GM06990 (cell line): ENCODE data around the gene SEMA3D.

ENCODE experiments used
- DNase-seq: peaks from one replicate; pipeline ENCODE4 v3.0.0-alpha.2; 2011; ENCODE audit not compliant: insufficient read length; ENCODE audit errors: extremely low read depth
- H3K27me3 ChIP-seq: replicated peaks from 2 replicates; pipeline ENCODE4 v1.6.0; 2011; ENCODE audit warnings: low read length; ENCODE audit not compliant: control insufficient read depth, insufficient read depth
- H3K36me3 ChIP-seq: 2 replicates; pipeline ENCODE4 v1.5.1; 2011; ENCODE audit warnings: low read length; ENCODE audit not compliant: control insufficient read depth, insufficient read depth
- H3K4me3 ChIP-seq: replicated peaks from 2 replicates; pipeline ENCODE4 v1.5.1; 2011; ENCODE audit warnings: low read depth, mild to moderate bottlenecking, control low read depth, low read length
- TF ChIP-seq, protein P1 (sequence below): IDR thresholded peaks from 2 replicates; pipeline ENCODE4 v1.5.1; 2011; ENCODE audit warnings: low read length, control low read depth, mild to moderate bottlenecking, inconsistent platforms; ENCODE audit not compliant: insufficient read depth, poor library complexity, severe bottlenecking

SEMA3D gene

DNA sequence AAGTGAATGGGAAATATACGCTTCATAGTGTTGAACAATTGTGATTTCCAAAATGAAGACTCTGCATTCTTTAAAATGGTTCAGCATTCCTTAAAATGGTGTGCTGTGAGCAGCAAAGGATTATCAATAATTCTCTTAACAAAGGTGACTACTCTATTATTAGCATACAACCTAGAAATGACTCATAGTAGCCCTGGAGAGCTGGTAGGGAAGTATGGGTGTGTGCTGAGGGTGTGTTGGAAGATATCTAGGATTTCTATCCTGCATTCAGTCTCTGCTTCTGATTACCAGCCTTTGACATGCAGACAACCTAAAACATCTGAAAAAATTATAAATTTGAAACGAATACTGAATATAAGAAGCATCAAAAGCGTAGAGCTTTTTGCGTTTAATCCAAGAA lies 72.5 kb downstream of the SEMA3D start:
- Histone ChIP-seq H3K36me3 (no peaks in the 10 kb centered on the region), H3K27me3 (no peaks in the 10 kb centered on the region), H3K4me3 (no peak overlapping the region)
- no peak for DNase-seq
- TF ChIP-seq, protein P1, sequence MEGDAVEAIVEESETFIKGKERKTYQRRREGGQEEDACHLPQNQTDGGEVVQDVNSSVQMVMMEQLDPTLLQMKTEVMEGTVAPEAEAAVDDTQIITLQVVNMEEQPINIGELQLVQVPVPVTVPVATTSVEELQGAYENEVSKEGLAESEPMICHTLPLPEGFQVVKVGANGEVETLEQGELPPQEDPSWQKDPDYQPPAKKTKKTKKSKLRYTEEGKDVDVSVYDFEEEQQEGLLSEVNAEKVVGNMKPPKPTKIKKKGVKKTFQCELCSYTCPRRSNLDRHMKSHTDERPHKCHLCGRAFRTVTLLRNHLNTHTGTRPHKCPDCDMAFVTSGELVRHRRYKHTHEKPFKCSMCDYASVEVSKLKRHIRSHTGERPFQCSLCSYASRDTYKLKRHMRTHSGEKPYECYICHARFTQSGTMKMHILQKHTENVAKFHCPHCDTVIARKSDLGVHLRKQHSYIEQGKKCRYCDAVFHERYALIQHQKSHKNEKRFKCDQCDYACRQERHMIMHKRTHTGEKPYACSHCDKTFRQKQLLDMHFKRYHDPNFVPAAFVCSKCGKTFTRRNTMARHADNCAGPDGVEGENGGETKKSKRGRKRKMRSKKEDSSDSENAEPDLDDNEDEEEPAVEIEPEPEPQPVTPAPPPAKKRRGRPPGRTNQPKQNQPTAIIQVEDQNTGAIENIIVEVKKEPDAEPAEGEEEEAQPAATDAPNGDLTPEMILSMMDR = no peak

DNA sequence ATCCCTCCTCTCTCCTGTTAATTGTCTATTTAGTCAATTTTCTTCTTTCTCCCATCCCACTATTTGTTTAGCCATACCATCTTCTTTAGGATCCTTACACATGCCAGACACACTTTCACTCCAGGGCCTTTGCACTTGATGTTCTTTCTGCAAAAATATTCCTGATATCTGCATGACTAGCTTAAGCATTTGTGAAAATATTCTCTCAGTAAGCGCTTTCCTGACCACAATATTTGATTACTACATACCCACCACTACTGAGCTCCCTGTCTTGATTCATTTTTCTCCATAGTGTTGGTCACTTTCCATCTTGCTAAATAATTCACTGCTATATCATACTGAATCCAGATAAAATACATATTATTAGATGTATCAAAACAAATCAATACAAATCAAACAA lies 75.1 kb downstream of the SEMA3D start:
- TF ChIP-seq, protein P1 = no peak
- no peaks in the 10 kb centered on the region for H3K27me3 ChIP-seq
- H3K4me3 ChIP-seq = no peak overlapping the region
- DNase-seq = no peak
- no peaks in the 10 kb centered on the region for H3K36me3 ChIP-seq

DNA sequence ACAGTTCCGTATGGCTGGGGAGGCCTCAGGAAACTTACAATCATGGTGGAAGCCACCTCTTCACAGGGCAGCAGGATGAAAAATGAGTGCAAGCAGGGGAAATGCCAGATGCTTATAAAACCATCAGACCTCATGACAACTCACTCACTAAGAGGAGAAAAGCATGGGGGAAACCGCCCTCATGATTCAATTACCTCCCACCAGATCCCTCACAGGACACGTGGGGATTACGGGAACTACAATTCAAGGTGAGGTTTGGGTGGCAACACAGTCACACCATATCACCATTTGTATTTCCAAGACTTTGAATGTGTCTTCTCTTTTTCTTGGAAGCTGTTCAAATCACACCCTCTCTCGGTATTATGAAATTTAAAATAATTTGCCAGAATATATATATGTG lies 80.1 kb downstream of the SEMA3D start:
- no peaks in the 10 kb centered on the region for H3K27me3 ChIP-seq
- no peaks in the 10 kb centered on the region for H3K36me3 ChIP-seq
- TF ChIP-seq, protein P1 = no peak
- no peak for DNase-seq
- H3K4me3 ChIP-seq = no peak overlapping the region

DNA sequence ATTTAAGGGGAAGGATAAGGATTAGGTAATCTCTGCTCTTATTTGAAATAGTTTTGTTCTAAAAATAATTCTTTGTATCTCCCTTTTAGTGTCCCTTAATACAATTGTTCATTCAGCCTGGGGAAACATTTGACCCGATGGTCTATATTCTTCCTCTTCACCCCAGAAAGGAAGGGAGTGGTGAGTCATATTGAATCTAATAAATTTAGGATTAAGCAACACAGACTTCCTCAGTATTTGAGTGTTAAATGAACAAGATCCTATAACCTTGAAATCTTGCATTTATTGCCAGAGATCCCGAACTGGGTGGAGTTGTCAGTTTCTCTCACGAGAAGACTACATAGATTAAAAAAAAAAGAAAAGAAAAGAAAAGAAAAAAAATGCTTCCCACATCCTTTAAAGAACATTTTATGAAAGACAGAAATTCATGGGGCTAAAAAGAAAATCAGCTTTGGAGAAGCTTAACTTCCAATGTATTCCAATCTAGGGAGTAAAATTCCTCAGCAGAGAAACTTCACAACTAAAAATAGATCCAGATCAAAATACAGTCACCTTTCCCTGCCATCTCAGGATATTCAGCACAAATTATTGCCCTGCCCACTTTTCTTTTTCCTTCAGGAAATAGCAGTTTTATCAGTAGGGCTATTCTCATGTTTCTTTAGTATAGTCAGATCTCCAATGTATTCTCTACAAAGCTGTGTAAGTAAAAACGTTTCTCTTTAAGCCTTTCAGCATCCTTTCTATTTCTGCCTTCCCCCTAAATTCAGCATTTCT lies 82.2 kb downstream of the SEMA3D start:
- DNase-seq = no peak
- TF ChIP-seq, protein P1 = no peak
- no peaks in the 10 kb centered on the region for H3K27me3 ChIP-seq
- no peak overlapping the region for H3K4me3 ChIP-seq
- H3K36me3 ChIP-seq = no peaks in the 10 kb centered on the region

DNA sequence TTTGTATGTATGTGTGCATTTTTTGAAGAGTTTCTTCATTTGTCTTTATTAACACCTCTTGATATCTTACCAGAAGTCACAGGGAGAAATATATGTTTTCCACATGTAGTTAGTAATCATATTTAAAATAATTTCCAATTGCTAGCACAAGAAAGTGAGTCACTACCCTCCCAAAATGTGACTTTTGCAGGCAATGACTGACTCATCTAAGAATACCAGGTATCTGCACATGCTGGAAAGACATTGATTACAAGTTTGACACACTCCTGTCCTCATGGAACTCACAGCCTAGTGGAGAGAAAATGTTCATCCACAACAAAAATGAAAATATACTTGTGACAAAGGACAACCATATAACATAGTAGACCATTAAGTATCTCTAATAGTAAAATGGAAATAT lies 82.9 kb downstream of the SEMA3D start:
- TF ChIP-seq, protein P1 = no peak
- no peak for DNase-seq
- Histone ChIP-seq H3K4me3 (no peak overlapping the region), H3K36me3 (no peaks in the 10 kb centered on the region), H3K27me3 (no peaks in the 10 kb centered on the region)
